Endothelial cell of umbilical vein (primary cell): ENCODE data around the gene KHK. TPM values are rescaled to one million over a fixed set of nuclear protein-coding genes. Genes with fewer than 3 reads are reported as not detected.

ENCODE experiments used
- BruUV-seq: library from RNA; stranded (reverse); fragments of 400-500 nt; replicated peaks from 2 replicates; lab custom pipeline; 2021; lab: Mats Ljungman, UMichigan
- CTCF ChIA-PET: fragments of 300-600, 350-600 bp; sonication (Branson Sonifier 250); formaldehyde crosslinking; loops from one replicate; lab custom pipeline; 2021; ENCODE audit warnings: antibody characterized with exemption, inconsistent platforms; lab: Charles Lee
- POLR2A ChIA-PET: fragments of 300-600, 350-600 bp; sonication (Branson Sonifier 250); formaldehyde crosslinking; loops from one replicate; lab custom pipeline; 2021; ENCODE audit warnings: antibody characterized with exemption, inconsistent platforms; lab: Charles Lee
- DNase-seq: peaks from one replicate; pipeline ENCODE4 v3.0.0-alpha.2; 2011; ENCODE audit warnings: low read depth, low spot score
- FAIRE-seq: peaks from 2 replicates; lab custom pipeline; 2011; peaks lifted over from hg19 to GRCh38; lab: Jason Lieb, UNC
- H2AFZ ChIP-seq: 2 replicates; pipeline ENCODE4 v1.6.0; 2012; ENCODE audit warnings: low read depth, low read length, control low read depth, inconsistent platforms
- H3K27ac ChIP-seq: 2 replicates; pipeline ENCODE4 v1.5.1; 2011; ENCODE audit warnings: low read depth, mild to moderate bottlenecking, control low read depth, low read length, moderate library complexity; ENCODE audit not compliant: insufficient read depth
- H3K27me3 ChIP-seq, 2 experiments: 2 replicates each; pipeline versions ENCODE4 v1.6.0 to v1.6.1; 2011; ENCODE audit warnings: low read length in 2 of 2, mixed read lengths in 1 of 2; ENCODE audit not compliant: control insufficient read depth in 2 of 2, insufficient read depth in 2 of 2
- H3K36me3 ChIP-seq, 2 experiments: 2 replicates in 1 of 2; 3 replicates in 1 of 2; pipeline ENCODE4 v1.5.1; 2011; ENCODE audit warnings: low read length in 2 of 2, mild to moderate bottlenecking in 1 of 2, moderate library complexity in 1 of 2; ENCODE audit not compliant: control insufficient read depth in 2 of 2, insufficient read depth in 2 of 2; ENCODE audit errors: extremely low read depth in 1 of 2
- H3K4me1 ChIP-seq: 3 replicates; pipeline ENCODE4 v1.5.1; 2011; ENCODE audit warnings: mild to moderate bottlenecking, low read length; ENCODE audit not compliant: control insufficient read depth, insufficient read depth; ENCODE audit errors: extremely low read depth
- H3K4me2 ChIP-seq: 2 replicates; pipeline ENCODE4 v1.6.1; 2011; ENCODE audit warnings: low read length, control low read depth, mixed read lengths; ENCODE audit not compliant: insufficient read depth
- H3K4me3 ChIP-seq, 3 experiments: fragments of 200-600 bp in 1 of 3; sonication (generic), shearing (Covaris generic) in 1 of 3; replicated peaks in 1 of 3; 2 replicates each; pipeline ENCODE4 v1.5.1; 2011 to 2016; ENCODE audit warnings: control low read depth in 3 of 3, low read length in 3 of 3, mild to moderate bottlenecking in 2 of 3, inconsistent platforms in 1 of 3, low read depth in 1 of 3, moderate library complexity in 1 of 3; ENCODE audit not compliant: insufficient read depth in 1 of 3
- H3K79me2 ChIP-seq: 2 replicates; pipeline ENCODE4 v1.6.0; 2012; ENCODE audit warnings: low read length, inconsistent platforms; ENCODE audit not compliant: control insufficient read depth, insufficient read depth
- H3K9ac ChIP-seq: replicated peaks from 2 replicates; pipeline ENCODE3; 2011; ENCODE audit warnings: low read length, control low read depth; ENCODE audit not compliant: insufficient read depth; ENCODE audit errors: extremely low read depth
- H3K9me1 ChIP-seq: replicated peaks from 3 replicates; pipeline ENCODE4 v1.6.0; 2011; ENCODE audit warnings: mild to moderate bottlenecking, low read length; ENCODE audit not compliant: control insufficient read depth, insufficient read depth; ENCODE audit errors: extremely low read depth
- H3K9me3 ChIP-seq: replicated peaks from 2 replicates; pipeline ENCODE4 v1.5.1; 2012; ENCODE audit warnings: low read length, inconsistent platforms; ENCODE audit not compliant: control insufficient read depth, insufficient read depth
- H4K20me1 ChIP-seq: replicated peaks from 2 replicates; pipeline ENCODE3; 2011; ENCODE audit warnings: mild to moderate bottlenecking, low read length; ENCODE audit not compliant: control insufficient read depth, insufficient read depth; ENCODE audit errors: extremely low read depth
- EZH2 ChIP-seq: IDR thresholded peaks from 2 replicates; pipeline ENCODE4 v1.6.1; 2012; ENCODE audit warnings: borderline replicate concordance, low read depth, mild to moderate bottlenecking, moderate library complexity, low read length, inconsistent platforms; ENCODE audit not compliant: severe bottlenecking
- FOS ChIP-seq: IDR thresholded peaks from 2 replicates; pipeline ENCODE4 v1.6.1; 2011; ENCODE audit warnings: mild to moderate bottlenecking, low read length, moderate library complexity, borderline replicate concordance; ENCODE audit not compliant: insufficient read depth
- GATA2 ChIP-seq: IDR thresholded peaks from 2 replicates; pipeline ENCODE4 v1.7.0; 2011; ENCODE audit warnings: low read depth, mild to moderate bottlenecking, moderate library complexity, mixed read lengths, low read length; ENCODE audit not compliant: insufficient read length, insufficient read depth
- JUN ChIP-seq: IDR thresholded peaks from 2 replicates; pipeline ENCODE4 v1.6.1; 2011; ENCODE audit warnings: borderline replicate concordance, low read depth; ENCODE audit not compliant: insufficient read length, insufficient read depth
- MAX ChIP-seq: IDR thresholded peaks from 2 replicates; pipeline ENCODE4 v1.6.1; 2011; ENCODE audit not compliant: insufficient read depth, insufficient read length
- MYC ChIP-seq: IDR thresholded peaks from one replicate; pipeline ENCODE4 v1.6.1; 2011; ENCODE audit warnings: mild to moderate bottlenecking, low read depth, low read length
- POLR2A ChIP-seq: IDR thresholded peaks from 2 replicates; pipeline ENCODE4 v1.6.1; 2012; ENCODE audit warnings: low read depth, mild to moderate bottlenecking, control low read depth, low read length
- POLR2AphosphoS5 ChIP-seq: IDR thresholded peaks from 2 replicates; pipeline ENCODE4 v1.6.1; 2012; ENCODE audit warnings: low read depth, mild to moderate bottlenecking, control low read depth, low read length, moderate library complexity; ENCODE audit not compliant: insufficient read depth
- dilution Hi-C: fragments of 300-500 bp; cut with MboI; formaldehyde crosslinking; loops from one replicate; pipeline ENCODE4 v1.15.0; 2019; ENCODE audit warnings: low sequenced_read_pairs; ENCODE audit not compliant: extremely low pct_ligation_motif_present
- intact Hi-C: fragments of 100-400 bp; cut with micrococcal nuclease; formaldehyde crosslinking; loops from one replicate; pipeline ENCODE4 v1.10.0; 2022
- polyA plus RNA-seq, 4 experiments: library from polyadenylated mRNA; depleted of rRNA in 3 of 4; stranded (reverse) in 3 of 4; unstranded in 1 of 4; fragments of >200 nt; gene quantifications; 2 replicates each; pipeline versions ENCODE4 v1.2.1 to v1.2.3, GENCODE V29; 2011 to 2012; ENCODE audit warnings: missing spikeins in 1 of 4
- total RNA-seq: library from RNA; stranded (reverse); gene quantifications from 2 replicates; pipeline ENCODE4 v1.2.3, GENCODE V29; 2021
- TF ChIP-seq, protein P1 (sequence below), 2 donors: IDR thresholded peaks; 1 replicate in 1 of 2; 2 replicates in 1 of 2; pipeline ENCODE4 v1.5.1; 2011; ENCODE audit warnings: low read length in 2 of 2, mild to moderate bottlenecking in 2 of 2, moderate library complexity in 2 of 2, control low read depth in 1 of 2, inconsistent platforms in 1 of 2, low read depth in 1 of 2; ENCODE audit not compliant: insufficient read depth in 1 of 2; ENCODE audit errors: extremely low read depth in 1 of 2

The KHK gene
- total and polyA plus RNA-seq, 2 donors (not counting 3 experiments of a cell fraction or from before 2014, with no cell fraction given) = 2.9 to 4.4 TPM

DNA sequence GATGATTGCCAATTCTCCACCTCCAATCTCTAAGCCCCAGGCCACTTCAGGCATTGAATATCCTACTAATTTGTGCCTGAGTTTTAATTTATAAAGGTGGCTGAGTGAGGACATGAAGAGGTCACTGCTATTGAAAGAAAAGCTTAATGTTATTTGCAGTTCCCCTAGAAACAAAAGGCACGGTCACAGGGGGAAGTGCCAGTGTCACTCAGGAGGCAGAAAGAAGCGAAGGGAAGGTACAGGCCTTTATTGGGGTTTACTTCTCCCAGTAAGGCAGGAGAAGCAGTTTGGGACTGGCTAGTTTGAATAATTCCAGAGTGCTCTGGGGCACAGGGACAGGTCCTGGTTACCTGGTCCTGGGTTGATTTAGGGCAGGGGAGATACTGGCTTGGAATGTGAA, 35.3 kb downstream of the KHK start:
- intact Hi-C loops = no loop called here

DNA sequence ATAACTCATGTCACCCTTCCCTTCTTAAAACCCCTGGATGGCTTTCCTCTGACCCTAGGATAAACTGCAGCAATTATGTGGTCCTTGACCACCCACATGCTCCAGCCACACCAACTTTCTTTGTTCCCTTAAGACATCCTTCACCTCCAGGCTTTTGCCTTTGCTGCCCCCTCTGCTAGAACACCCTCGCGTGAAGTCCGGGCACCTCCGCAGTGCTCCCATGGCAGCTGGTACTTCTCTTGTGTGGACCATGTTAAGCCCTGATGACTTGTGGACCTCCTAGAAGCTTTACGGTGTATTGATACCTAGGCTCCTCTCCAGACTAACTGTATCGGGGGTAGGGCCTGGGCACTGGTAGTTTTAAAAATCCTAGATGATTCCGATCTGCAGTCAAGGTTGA, 36.2 kb downstream of the KHK start:
- POLR2A ChIA-PET = interaction anchor here (1.5 kb wide), 1 partner anchor 12 kb away, joined by 7 read pairs; the partner anchor contains the start of gene PREB
- DNase-seq = no peak
- Histone ChIP-seq H3K79me2 (no peaks in the 10 kb centered on the region), H3K9ac (no peak overlapping the region), H3K9me1 (no peaks in the 10 kb centered on the region), H3K4me2 (no peak overlapping the region), H3K36me3 (no peaks in the 10 kb centered on the region), H3K4me1 (no peaks in the 10 kb centered on the region), H4K20me1 (no peaks in the 10 kb centered on the region), H2AFZ (no peak overlapping the region), H3K4me3 (no peak overlapping the region), H3K9me3 (no peaks in the 10 kb centered on the region), H3K27ac (no peak overlapping the region), H3K27me3 (peaks cover 13 to 25% of the 10 kb centered on the region in 2 experiments)
- dilution Hi-C loops (no loop called here), intact Hi-C loops (loop anchor here (1.0 kb wide), 1 partner anchor 12 kb away; the partner anchor contains the start of gene PREB)
- BruUV-seq = no TSS peak
- CTCF ChIA-PET = interaction anchor here (1.5 to 1.8 kb wide), 2 partner anchors 11 to 69 kb away, joined by 5 to 9 read pairs; partner anchors contain the start of gene PREB
- TF ChIP-seq, protein P1, sequence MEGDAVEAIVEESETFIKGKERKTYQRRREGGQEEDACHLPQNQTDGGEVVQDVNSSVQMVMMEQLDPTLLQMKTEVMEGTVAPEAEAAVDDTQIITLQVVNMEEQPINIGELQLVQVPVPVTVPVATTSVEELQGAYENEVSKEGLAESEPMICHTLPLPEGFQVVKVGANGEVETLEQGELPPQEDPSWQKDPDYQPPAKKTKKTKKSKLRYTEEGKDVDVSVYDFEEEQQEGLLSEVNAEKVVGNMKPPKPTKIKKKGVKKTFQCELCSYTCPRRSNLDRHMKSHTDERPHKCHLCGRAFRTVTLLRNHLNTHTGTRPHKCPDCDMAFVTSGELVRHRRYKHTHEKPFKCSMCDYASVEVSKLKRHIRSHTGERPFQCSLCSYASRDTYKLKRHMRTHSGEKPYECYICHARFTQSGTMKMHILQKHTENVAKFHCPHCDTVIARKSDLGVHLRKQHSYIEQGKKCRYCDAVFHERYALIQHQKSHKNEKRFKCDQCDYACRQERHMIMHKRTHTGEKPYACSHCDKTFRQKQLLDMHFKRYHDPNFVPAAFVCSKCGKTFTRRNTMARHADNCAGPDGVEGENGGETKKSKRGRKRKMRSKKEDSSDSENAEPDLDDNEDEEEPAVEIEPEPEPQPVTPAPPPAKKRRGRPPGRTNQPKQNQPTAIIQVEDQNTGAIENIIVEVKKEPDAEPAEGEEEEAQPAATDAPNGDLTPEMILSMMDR (IDR thresholded peaks at IDR 0.05; ENCODE audit: extremely low read depth in 1 of 2, insufficient read depth in 1 of 2, low read depth in 1 of 2, low read length in 2 of 2) = no peak
- TF ChIP-seq EZH2 (no peak), MYC (no peak), GATA2 (no peak), POLR2AphosphoS5 (no peak), MAX (no peak), JUN (no peak), FOS (no peak), POLR2A (no peak)
- FAIRE-seq = no peak

More for the DNA sequence above, 35.3 kb downstream of the KHK start:
- FAIRE-seq (no peak), DNase-seq (no peak)
- no peaks in the 10 kb centered on the region for H4K20me1 ChIP-seq
- H3K4me3 ChIP-seq = no peak overlapping the region
- CTCF ChIA-PET = interaction anchor here (1.8 kb wide), 1 partner anchor 70 kb away, joined by 5 read pairs; no protein-coding TSS in a partner anchor
- no peak for TF ChIP-seq JUN
- POLR2A ChIA-PET = no interaction called here
- H3K9me3 ChIP-seq = no peaks in the 10 kb centered on the region
- H3K27ac ChIP-seq = no peak overlapping the region
- H2AFZ ChIP-seq = no peak overlapping the region
- no TSS peak for BruUV-seq
- peaks cover 13 to 25% of the 10 kb centered on the region in 2 experiments for H3K27me3 ChIP-seq
- H3K9ac ChIP-seq = no peak overlapping the region
- H3K36me3 ChIP-seq = no peaks in the 10 kb centered on the region
- H3K4me1 ChIP-seq = no peaks in the 10 kb centered on the region
- no peaks in the 10 kb centered on the region for H3K79me2 ChIP-seq
- dilution Hi-C loops = no loop called here
- H3K4me2 ChIP-seq = no peak overlapping the region
- H3K9me1 ChIP-seq = no peaks in the 10 kb centered on the region
